Suppressor macrophage (primary cell): Measurements from ENCODE around the gene LYRM9.
"Not testable (repeated sequence)": the region's sequence is repeated elsewhere in the genome, so short reads cannot be mapped to it uniquely, and the experiment has no call there.

Experiments
- DNase-seq, 4 experiments: peaks; one replicate each; pipeline ENCODE4 v3.0.0-alpha.2; 2020 to 2022

The LYRM9 gene

GRCh38 chr17:27838607-27839006 is 54.6 kb downstream of the LYRM9 start:
- DNase-seq = not testable (repeated sequence)

GRCh38 chr17:27837769-27838168 is 55.4 kb downstream of the LYRM9 start:
- not testable (repeated sequence) for DNase-seq

- no peak for DNase-seq
These were observed 56.5 kb downstream of the LYRM9 start for GRCh38 chr17:27836651-27837050.

GRCh38 chr17:27834571-27834970 is 58.6 kb downstream of the LYRM9 start:
- no peak for DNase-seq

GRCh38 chr17:27832831-27833230 is 60.3 kb downstream of the LYRM9 start:
- no peak for DNase-seq

- DNase-seq = not testable (repeated sequence)
These were observed 63.3 kb downstream of the LYRM9 start for GRCh38 chr17:27829888-27830287.

- not testable (repeated sequence) for DNase-seq
These were observed 63.9 kb downstream of the LYRM9 start for GRCh38 chr17:27829143-27829711.
